Muscle of arm (tissue), 12 donors: ENCODE measurements around the gene PLCH1. TPM values are rescaled to one million over a fixed set of nuclear protein-coding genes. Genes with fewer than 3 reads are reported as not detected.
"Not testable (repeated sequence)": the region's sequence is repeated elsewhere in the genome, so short reads cannot be mapped to it uniquely, and the experiment has no call there.

Source experiments
- DNase-seq: peaks from one replicate; pipeline ENCODE4 v3.0.0-alpha.2; 2013
- polyA plus RNA-seq, 12 donors: library from polyadenylated mRNA; unstranded; fragments of 120-200 nt; gene quantifications; one replicate each; pipeline ENCODE4 v1.2.1, GENCODE V29; 2013; ENCODE audit not compliant: insufficient read length in 12 of 12

PLCH1 gene
- polyA plus RNA-seq, 12 donors: 0.20 to 0.97 (median 0.40) TPM; not detected in 2

DNA sequence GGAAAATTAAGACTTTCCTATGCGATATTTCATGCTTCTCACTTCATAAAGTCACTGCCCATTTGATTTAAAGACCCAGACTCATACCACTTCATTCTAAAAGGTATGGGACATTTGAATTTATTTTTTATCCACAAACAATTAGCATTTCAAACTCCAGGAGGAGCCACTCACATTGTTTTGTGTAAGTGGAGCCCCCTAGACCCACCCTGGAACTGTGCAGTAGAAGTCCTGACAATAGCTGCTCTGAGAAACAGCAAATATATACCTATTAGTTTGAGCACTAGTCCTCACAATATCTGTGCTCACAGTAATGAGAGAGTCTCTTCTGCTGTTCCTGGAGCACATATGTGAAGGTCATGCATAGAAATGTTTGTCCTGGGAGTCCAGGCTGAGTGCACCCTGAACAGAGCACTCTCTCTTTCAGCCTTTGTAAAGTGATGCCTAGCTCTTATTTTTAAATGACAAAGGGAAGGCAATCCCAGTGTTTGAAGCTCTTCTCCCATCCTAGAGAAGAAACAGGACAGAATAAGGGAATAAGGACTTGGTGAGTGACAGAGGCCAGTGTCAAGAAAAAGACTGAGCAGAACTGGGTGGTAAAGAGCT lies 323.9 kb downstream of the PLCH1 start:
- no peak for DNase-seq

DNA sequence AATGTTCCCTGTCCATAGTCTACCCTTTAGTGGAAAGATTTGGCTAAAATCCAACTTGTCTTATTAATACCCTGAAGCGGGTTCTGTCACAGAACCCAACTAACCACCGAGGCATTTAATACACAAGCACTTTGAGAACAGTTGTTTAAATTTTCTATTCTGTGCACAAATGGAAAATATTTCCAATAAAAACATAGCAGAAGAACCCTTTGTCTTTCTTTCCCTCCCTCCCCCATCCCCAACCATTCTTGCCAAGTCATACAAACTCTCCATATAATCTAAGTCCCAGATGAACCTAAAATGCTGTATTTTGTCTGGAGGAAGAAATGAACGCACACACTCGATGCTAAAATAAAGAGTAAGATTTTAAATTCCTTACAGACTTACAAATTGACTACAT lies 324.5 kb downstream of the PLCH1 start:
- peak; percentile 59 for DNase-seq

DNA sequence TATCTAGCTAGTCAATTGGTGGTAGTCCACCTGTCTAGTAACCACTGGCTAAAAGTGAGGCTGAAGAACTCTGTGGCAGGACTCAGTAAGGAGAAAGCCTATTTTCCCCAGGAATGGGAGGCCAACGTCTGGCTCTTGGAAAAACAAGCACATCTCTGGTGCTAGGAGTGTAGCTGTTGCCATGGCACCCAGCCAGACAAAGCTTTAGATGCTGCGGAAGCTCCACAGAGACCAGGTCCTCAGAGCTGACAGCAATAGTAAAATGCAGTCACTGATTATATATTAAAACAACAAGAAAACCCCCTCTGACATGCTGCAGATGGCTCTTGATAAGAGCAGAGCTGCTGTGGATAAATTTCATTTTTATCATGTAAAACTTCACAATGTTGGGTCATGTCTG lies 326.5 kb downstream of the PLCH1 start:
- DNase-seq: peak; percentile 60

DNA sequence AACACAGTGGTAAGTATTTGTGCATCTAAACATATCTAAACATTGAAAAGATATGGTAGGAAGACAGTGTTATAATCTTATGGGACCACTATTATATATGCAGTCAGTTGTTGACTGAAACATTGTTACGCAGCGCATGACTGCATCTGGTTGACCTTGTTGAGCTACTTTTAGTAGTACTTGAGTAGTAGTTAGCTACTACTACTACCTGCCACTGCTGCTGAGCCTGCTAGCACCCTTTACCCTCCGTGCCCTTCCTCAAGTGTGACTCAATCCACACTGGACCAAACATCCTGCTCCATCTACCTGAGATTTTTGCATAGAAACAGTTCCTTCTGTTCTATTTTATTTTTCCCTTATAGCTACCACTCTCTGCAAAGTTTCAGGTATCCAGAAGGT lies 327.8 kb downstream of the PLCH1 start:
- no peak for DNase-seq

DNA sequence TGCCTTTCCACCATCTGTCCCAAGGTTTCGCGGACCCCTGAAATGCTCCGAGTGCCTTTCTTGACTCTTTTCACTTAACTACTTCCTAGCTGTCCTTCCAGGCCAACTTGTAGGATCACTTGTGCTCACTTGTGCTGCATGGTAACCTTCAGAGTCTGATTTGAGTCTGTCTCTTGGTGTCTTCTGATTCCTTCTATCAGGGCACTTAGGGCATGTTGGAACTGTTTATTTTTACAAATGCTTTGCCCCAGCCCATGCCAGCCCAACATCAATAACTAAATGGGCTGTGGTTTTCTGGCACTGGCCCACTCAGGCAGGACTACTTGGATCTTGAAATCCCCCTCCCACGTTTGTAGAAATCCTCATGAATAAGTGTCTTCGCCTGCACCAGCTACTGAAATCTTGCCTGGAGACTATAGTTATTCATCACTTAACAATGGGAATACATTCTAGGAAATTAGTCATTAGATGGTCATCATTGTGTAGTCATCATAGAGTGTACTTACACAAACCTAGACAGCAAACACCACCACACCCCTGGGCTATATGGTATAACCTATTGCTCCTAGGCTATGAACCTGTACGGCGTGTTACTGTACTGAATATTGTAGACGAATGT lies 328.3 kb downstream of the PLCH1 start:
- DNase-seq: no peak

DNA sequence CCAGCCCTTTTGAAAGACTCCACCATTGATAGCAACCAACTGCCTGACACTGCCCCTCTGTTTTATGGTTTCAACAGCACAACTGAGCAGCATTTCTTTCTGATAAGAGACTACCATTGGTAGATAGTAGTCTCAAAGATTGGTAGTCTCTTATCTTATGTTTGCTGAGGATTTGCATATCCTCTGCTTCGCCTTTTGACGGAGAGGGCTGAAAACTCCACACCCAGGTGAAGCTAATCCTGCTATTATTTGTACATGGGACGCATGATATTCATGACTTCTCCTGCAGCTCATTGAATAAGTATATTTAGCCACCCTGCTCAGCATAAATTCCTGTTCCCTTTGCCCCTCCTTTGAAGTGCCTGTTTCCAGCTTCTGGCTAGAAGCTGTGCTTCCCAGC lies 332.0 kb downstream of the PLCH1 start:
- DNase-seq: no peak

DNA sequence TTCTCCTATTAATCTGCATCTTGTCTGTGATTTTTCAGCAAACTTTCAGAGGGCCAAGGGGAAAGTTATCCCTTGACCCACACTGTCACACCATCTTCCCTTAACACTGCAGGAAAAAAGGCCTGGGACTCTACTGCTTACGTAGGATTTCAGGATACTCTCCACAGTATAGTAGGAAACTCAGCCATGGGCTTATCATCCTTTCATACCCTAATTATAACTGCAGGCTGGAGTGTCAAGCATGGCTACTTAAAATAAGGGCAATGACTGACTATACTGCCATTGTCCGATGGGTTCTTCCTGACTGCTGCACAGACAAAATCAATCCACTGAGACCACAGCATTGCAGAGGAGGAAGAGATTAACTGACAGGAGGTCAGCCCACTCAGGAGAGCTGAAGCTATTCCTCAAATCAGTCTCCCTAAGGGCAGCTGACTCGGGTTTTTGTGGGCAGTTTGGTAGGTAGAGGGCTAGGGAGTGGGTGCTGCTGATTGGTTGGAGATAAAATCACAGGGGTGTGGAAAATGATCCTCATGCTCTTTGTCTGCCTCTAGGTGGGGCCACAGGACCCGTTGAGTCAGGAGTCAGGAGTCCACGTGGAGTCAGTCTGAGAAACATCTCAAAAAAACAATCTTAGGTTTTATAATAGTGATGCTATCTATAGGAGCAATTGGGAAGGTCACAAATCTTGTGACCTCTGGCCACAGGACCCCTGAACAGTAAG lies 333.2 kb downstream of the PLCH1 start:
- DNase-seq: no peak

DNA sequence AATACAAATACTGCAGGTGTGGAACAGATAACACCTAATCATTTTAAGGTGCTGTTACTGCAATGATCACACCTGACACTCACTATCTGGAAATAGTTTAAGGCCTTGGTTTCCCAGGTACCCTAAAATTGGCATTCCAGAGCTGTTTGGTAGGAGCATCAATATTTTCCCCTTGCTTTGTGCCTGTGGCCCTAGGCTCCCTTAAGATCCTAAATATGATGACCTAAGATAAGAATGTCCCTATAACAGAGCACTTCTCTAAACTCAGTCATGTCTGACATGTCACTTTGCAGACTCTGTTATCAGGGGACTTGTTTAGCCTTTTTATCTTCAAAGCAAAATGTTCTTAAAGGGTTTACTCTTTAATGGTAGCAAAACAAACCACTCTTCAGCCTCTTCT lies 335.5 kb downstream of the PLCH1 start:
- DNase-seq: no peak

DNA sequence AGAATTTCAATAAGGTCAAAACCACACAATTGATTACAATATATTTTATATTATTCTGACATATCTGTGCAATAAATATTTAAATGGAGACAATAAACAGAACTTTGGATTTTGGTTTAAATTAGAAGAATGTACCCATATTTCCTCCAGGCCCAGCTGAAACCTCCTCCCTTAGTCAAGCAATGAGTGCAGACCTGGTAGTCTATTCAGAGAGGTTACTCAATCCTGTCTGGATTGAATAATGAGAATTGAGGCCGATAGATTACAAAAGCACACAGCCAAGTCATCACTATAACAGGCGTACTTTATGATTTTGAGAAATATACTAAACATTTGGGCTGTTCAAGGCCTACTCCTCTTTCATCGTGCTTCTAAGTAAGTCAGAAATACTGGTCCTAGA lies 336.9 kb downstream of the PLCH1 start:
- DNase-seq: no peak

DNA sequence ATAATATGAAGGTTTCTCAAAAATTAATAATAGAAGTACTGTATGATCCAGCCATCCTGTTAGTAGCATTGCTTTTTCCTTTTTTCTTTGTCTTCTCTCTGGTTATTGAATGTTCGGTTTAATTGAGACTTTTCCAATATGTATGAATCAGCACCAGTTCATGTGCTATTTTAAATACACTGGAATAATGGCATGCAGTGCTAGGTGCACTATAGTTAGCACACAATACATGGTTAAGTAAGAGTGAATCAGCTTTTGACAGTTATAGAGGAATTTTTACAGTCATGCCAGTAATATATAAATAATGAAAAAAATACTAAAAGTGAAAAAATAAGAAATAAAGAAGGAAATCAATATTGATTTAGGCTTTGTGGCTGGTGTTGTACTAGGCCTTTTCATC lies 337.5 kb downstream of the PLCH1 start:
- DNase-seq: no peak

DNA sequence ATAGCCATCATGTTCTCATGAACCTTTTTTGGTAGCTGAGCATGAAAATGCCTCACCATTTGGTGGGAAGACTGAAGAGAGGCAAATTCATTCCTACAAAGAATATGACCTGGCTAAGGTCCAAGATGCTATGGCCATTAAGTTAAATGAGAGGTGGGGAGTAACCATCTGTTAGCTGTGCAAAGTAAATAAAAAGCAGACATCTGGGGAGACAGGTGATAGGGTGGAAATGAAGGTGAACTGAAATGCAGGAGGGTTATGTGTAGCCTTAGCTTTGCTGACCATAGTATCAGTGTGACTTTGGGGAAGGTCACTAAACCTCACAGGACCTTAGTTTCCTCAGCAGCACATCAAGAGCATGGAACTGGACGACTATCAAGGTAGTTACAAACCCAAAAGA lies 340.4 kb downstream of the PLCH1 start:
- DNase-seq: no peak

DNA sequence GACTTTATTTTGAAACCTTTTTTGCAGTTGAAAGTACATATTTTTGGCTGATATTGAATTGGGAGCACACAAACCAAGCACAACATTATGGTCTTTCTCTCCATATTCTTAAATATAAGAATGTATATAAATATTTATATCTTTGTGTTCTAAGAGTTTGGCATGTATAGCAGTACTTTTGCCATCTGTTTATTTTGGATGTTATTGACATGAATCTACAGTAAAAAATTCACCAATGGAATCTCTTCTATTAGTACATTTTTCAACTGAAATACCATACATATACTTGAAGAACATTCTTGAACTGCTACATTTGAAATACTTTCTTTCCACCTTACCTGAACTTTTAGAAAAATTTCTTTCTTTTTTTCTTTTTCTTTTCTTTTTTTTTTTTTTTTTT lies 342.2 kb downstream of the PLCH1 start:
- no peak for DNase-seq

DNA sequence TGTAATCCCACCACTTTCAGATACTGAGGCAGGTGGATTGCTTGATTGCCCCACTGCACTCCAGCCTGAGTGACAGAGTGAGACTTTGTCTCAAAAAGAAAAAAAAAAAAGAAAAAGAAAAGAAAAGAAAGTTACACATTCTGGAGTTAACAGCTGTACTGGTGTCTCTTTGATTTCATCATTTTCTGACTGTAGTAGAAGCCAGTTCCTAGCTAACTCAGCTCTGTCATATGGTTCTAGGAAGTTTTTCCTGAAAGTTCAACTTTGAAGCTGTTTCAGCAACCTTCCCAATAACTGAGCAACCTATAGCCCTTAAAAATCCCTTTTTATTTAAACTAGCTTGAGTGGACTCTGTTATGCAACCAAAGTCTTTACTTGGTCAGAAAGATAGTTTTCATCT lies 346.8 kb downstream of the PLCH1 start:
- no peak for DNase-seq

DNA sequence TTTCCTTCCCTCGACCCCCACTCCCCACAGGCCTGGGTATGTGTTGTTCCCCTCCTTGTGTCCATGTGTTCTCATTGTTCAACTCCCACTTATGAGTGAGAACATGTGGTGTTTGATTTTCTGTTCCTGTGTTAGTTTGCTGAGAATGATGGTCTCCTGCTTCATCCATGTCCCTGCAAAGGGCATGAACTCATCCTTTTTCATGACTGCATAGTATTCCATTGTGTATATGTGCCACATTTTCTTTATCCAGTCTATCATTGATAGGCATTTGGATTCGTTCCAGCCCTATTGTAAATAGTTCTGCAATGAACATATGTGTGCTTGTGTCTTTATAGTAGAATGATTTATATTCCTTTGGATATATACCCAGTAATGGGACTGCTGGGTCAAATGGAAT lies 350.0 kb downstream of the PLCH1 start:
- DNase-seq: not testable (repeated sequence)

DNA sequence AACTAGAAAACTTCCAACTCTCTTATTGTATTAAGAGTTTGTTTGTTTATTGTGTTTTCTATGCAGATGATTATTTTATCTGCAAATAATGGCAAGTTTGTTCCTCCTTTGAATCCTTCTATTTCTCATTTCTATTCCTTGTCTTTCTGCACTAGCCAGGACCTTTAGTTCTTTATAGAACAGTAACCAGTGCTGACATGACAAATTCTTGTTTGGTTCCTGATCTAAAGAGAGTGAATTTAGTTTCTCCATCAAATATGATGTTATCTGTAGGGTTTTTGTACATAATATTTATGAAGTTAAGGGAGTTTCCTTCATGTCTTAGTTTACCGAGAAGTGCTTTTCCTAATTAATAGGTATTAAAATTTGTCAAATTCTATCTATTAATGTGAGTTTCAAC lies 350.6 kb downstream of the PLCH1 start:
- no peak for DNase-seq

DNA sequence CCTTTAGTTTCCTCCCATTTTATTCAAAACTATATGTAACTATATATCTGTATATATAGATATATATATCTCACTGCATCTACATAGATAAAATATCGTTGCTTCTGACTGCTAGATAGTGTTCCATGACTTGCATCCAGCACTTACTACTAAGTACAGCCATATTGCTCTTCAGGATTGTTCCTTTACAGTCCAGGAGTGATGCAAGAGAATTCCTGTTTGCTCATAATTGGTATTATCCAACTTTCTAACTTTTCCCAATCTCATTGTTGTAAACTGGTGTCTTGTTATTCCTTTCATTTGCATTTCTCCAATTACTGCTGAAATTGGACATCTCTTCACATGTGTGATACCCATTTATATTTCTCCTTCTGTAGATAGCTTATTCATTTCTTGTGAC lies 351.6 kb downstream of the PLCH1 start:
- no peak for DNase-seq

DNA sequence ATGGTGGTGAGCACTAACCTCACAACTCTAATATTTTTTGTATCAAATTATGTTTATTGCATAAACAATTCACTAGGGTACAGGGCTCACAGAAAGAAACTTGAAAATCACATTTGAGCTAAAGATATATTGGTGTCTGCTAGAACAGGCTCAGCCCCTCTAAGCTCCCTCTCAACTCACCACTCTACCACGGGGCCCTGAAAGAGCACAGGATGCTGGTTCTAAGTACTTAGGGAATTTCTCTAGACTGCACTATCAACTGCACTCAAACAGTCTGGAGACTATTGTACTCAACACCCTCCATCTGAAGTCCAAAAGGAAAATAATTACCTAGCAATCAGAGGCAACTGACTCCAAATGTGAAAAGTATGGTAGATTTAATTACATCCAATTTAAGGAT lies 352.7 kb downstream of the PLCH1 start:
- no peak for DNase-seq

DNA sequence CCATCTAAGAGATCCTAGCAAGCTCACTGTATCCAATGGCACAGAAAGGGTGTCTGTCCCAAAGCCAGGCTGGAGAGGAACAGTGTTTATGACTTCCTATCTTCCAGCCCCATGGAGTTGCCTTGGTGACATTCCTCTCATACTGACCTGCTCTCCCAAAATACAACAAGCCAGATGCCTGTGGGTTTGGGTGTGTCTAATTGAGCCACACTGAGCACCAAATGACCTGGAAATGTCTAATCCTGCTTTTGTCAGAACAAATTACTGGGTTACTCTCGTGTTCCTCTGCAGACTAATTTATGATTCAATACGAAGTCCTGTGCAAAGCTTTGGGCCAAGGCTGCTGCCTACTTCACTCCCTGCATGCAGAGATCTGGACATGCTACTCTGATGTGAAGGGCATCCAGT lies 353.3 kb downstream of the PLCH1 start:
- peak; percentile 58 for DNase-seq

DNA sequence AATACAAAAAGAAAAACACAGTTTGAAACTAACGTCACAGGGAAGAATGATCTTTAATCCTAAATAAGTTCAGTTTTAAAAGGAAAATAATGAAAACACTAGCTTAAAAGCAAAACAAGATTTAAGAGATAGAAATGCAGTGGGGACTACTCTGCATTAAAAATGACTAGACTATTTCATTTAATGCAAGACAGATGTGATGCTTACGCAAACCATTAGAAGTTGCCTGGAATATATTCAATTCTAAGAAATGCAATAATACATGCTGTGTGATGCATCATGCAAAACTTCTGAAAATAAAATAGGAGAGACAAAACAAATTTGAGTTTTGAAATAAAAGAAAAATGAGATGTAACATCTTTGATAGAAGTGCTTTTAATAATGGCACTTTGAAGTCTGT lies 353.8 kb downstream of the PLCH1 start:
- peak; percentile 71 for DNase-seq

DNA sequence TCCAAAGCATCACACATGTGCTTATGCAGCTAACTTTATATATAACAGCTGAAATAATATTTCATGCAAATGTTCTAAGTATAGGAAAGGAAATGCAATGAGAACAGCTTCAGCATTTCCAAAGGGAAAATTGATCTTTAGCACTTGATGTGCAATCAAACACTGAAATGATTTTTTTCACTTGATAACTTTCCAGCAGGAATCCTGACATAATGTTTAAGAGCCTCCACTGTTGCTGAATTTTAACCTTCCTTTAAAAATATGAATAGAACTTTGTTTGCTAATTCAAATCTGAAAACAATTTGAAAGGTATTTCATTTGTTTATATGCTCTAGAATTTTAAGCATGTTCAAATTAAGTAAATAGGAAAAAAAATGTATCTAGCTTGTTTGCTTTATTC lies 354.5 kb downstream of the PLCH1 start:
- no peak for DNase-seq

DNA sequence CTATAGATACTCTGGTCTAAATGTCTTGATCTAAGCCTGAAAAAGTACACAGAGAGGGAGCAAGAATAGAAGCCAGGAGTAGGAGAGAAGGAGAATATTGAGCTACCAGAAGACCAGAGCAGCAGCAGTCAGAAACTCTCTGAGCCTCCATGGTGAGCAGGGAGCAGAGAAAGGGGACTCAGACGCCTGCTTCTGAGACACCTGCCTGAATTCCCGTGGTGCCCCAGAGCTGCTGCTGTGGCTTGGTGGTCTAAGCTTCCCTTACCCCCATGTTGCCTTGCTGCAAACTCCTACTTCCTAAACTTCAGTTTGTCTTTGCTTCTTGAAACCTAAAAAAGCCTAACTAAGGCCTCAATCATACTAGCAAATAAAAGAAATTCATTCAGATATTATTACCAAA lies 356.5 kb downstream of the PLCH1 start:
- no peak for DNase-seq

DNA sequence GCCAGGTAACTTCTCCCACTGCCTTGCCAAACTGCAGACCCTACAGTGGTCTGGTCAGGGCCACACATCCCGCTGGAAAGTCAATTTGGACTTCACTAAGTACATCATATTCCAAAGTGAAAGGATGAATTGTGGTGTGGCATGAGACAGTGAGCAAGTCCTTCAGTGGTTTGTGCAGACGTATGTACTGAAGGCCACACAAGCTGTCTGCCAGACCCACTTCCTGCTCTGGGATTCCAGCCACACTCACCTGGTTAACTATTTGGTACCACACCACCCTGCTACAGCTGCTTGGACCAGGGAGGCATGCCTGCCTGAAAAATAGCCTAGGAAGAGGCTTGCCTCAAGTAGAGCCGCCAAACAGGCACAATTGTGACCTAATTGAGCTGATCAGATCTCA lies 357.3 kb downstream of the PLCH1 start:
- no peak for DNase-seq

DNA sequence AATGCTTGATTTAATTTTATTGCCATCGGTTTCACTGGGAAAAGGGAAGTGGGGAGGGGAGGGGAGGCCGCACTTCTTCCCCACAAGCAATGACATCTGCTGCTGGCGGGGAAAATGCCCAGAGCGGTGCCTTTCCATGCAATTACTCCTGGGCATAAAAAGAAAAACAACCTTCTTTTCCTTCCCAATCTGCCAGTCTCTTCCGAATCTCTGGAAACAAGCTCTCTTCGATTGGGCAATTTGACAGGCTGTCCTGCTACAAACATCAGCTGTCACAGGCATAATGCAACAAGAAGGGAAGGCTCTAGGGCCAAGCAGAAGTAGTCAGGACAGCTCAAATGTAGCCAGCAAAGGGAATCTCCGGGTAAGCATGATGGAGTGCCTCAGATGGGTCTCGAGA lies 358.0 kb downstream of the PLCH1 start:
- no peak for DNase-seq
